Measurements from ENCODE around the gene NPFFR1.
"Not testable (repeated sequence)": the region's sequence is repeated elsewhere in the genome, so short reads cannot be mapped to it uniquely, and the experiment has no call there.

Gene NPFFR1

DNA sequence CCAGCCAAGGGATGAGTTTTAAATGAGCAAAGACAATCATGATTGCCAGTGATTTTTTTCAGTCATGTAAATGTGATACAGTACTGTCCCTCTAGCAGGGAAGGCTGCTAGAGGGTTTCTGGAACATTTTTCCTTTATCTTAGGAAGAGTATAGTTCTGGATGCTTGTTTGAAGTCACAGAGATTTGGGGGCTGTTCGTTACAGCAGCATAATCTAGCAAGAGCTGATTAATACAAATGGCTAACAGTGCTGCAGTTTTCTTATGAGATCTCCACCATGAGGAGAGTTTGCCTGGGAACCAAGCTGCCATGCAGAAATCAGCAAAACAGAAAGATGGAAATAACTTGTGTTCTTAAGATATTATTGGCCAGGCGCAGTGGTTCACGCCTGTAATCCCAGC is 42.7 kb downstream of the NPFFR1 start:
- no peak overlapping the region for H3K4me3 ChIP-seq (ENCODE audit: low read depth in 1 of 2, low read length in 1 of 2)
- H3K4me1 ChIP-seq (ENCODE audit: control insufficient read depth in 1 of 2, insufficient read depth in 1 of 2, low read depth in 1 of 2, low read length in 1 of 2) = peaks cover 7 to 12% of the 10 kb centered on the region in 2 experiments
- peaks cover 11% of the 10 kb centered on the region for H3K27me3 ChIP-seq
- no peaks in the 10 kb centered on the region for H3K36me3 ChIP-seq
- H3K9me3 ChIP-seq = no peaks in the 10 kb centered on the region
- TF ChIP-seq, protein P1, sequence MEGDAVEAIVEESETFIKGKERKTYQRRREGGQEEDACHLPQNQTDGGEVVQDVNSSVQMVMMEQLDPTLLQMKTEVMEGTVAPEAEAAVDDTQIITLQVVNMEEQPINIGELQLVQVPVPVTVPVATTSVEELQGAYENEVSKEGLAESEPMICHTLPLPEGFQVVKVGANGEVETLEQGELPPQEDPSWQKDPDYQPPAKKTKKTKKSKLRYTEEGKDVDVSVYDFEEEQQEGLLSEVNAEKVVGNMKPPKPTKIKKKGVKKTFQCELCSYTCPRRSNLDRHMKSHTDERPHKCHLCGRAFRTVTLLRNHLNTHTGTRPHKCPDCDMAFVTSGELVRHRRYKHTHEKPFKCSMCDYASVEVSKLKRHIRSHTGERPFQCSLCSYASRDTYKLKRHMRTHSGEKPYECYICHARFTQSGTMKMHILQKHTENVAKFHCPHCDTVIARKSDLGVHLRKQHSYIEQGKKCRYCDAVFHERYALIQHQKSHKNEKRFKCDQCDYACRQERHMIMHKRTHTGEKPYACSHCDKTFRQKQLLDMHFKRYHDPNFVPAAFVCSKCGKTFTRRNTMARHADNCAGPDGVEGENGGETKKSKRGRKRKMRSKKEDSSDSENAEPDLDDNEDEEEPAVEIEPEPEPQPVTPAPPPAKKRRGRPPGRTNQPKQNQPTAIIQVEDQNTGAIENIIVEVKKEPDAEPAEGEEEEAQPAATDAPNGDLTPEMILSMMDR (IDR thresholded peaks at IDR 0.05) = no peak
- H3K27ac ChIP-seq = no peak overlapping the region

DNA sequence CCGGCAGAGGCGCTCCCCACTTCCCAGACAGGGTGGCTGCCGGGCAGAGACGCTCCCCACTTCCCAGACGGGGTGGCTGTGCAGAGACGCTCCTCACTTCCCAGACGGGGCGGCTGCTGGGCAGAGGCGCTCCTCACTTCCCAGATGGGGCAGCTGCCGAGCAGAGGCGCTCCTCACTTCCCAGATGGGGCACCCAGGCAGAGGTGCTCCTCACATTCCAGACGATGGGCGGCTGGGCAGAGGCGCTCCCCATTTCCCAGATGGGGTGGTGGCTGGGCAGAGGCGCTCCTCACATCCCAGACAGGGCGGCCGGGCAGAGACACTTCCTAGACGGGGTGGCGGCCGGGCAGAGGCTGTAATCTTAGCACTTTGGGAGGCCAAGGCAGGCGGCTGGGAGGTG is 43.8 kb downstream of the NPFFR1 start:
- H3K27ac ChIP-seq, H3K9me3 ChIP-seq: not testable (repeated sequence)
- peaks cover 7 to 12% of the 10 kb centered on the region in 2 experiments for H3K4me1 ChIP-seq (ENCODE audit: control insufficient read depth in 1 of 2, insufficient read depth in 1 of 2, low read depth in 1 of 2, low read length in 1 of 2)

DNA sequence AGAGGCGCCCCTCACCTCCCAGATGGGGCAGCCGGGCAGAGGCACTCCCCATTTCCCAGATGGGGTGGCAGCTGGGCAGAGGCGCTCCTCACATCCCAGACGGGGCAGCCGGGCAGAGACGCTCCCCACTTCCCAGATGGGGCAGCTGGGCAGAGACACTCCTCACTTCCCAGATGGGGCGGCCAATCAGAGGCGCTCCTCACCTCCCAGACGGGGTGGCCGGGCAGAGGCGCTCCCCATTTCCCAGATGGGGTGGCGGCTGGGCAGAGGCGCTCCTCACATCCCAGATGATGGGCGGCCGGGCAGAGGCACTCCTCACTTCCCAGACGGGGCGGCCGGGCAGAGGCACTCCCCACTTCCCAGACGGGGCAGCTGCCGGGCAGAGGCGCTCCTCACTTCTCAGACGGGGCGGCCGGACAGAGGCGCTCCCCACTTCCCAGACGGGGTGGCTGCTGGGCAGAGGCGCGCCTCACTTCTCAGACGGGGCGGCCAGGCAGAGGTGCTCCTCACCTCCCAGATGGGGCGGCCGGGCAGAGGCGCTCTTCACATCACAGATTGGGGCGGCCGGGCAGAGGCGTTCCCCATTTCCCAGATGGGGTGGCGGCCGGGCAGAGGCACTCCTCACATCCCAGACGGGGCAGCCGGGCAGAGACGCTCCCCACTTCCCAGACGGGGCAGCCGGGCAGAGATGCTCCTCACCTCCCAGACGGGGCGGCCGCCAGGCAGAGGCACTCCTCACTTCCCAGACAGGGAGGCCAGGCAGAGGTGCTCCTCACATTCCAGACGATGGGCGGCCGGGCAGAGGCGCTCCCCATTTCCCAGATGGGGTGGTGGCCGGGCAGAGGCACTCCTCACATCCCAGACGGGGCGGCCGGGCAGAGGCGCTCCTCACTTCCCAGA is 44.5 kb downstream of the NPFFR1 start:
- not testable (repeated sequence) for H3K36me3 ChIP-seq; H3K27me3 ChIP-seq; H3K9me3 ChIP-seq; H3K27ac ChIP-seq; H3K4me3 ChIP-seq (ENCODE audit: low read depth in 1 of 2, low read length in 1 of 2)
- H3K4me1 ChIP-seq (ENCODE audit: control insufficient read depth in 1 of 2, insufficient read depth in 1 of 2, low read depth in 1 of 2, low read length in 1 of 2) = peaks cover 7 to 12% of the 10 kb centered on the region in 2 experiments

More for the DNA sequence above, 43.8 kb downstream of the NPFFR1 start:
- not testable (repeated sequence) for H3K4me3 ChIP-seq (ENCODE audit: low read depth in 1 of 2, low read length in 1 of 2); H3K36me3 ChIP-seq; H3K27me3 ChIP-seq

DNA sequence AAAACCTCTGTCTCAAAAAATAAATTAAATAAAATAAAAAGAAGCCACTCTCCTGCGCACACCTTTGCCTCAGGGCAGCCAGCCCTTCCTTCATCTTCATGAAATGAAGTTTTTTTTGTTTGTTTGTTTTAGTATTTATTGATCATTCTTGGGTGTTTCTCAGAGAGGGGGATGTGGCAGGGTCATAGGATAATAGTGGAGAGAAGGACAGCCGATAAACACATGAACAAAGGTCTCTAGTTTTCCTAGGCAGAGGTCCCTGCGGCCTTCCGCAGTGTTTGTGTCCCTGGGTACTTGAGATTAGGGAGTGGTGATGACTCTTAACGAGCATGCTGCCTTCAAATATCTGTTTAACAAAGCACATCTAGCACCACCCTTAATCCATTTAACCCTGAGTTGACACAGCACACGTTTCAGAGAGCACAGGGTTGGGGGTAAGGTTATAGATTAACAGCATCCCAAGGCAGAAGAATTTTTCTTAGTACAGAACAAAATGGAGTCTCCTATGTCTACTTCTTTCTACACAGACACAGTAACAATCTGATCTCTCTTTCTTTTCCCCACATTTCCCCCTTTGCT is 45.8 kb downstream of the NPFFR1 start:
- not testable (repeated sequence) for H3K36me3 ChIP-seq; H3K4me3 ChIP-seq (ENCODE audit: low read depth in 1 of 2, low read length in 1 of 2); H3K9me3 ChIP-seq; H3K27me3 ChIP-seq; H3K27ac ChIP-seq
- H3K4me1 ChIP-seq (ENCODE audit: control insufficient read depth in 1 of 2, insufficient read depth in 1 of 2, low read depth in 1 of 2, low read length in 1 of 2) = peaks cover 9 to 15% of the 10 kb centered on the region in 2 experiments

- TF ChIP-seq, protein P1 (IDR thresholded peaks at IDR 0.05) = no peak
- Histone ChIP-seq H3K36me3 (no peaks in the 10 kb centered on the region), H3K9me3 (no peaks in the 10 kb centered on the region), H3K27ac (no peak overlapping the region), H3K4me3 (ENCODE audit: low read depth in 1 of 2, low read length in 1 of 2) (no peak overlapping the region), H3K4me1 (ENCODE audit: control insufficient read depth in 1 of 2, insufficient read depth in 1 of 2, low read depth in 1 of 2, low read length in 1 of 2) (peaks cover 19 to 21% of the 10 kb centered on the region in 2 experiments), H3K27me3 (no peaks in the 10 kb centered on the region)
Measured at GRCh38 chr10:70234668-70235447, 48.9 kb downstream of the NPFFR1 start.

- peak overlapping the region; percentile 74 to 81 for H3K4me3 ChIP-seq (ENCODE audit: low read depth in 1 of 2, low read length in 1 of 2)
- peak overlapping the region; percentile 37 for H3K27ac ChIP-seq
- no peaks in the 10 kb centered on the region for H3K27me3 ChIP-seq
- H3K36me3 ChIP-seq = no peaks in the 10 kb centered on the region
- TF ChIP-seq, protein P1 (IDR thresholded peaks at IDR 0.05) = no peak
- H3K4me1 ChIP-seq (ENCODE audit: control insufficient read depth in 1 of 2, insufficient read depth in 1 of 2, low read depth in 1 of 2, low read length in 1 of 2) = peaks cover 19 to 21% of the 10 kb centered on the region in 2 experiments
- H3K9me3 ChIP-seq = no peaks in the 10 kb centered on the region
Measured at GRCh38 chr10:70233939-70234300, 49.9 kb downstream of the NPFFR1 start.
